ENCODE measurements around the gene RAB11FIP3.

Gene RAB11FIP3

DNA sequence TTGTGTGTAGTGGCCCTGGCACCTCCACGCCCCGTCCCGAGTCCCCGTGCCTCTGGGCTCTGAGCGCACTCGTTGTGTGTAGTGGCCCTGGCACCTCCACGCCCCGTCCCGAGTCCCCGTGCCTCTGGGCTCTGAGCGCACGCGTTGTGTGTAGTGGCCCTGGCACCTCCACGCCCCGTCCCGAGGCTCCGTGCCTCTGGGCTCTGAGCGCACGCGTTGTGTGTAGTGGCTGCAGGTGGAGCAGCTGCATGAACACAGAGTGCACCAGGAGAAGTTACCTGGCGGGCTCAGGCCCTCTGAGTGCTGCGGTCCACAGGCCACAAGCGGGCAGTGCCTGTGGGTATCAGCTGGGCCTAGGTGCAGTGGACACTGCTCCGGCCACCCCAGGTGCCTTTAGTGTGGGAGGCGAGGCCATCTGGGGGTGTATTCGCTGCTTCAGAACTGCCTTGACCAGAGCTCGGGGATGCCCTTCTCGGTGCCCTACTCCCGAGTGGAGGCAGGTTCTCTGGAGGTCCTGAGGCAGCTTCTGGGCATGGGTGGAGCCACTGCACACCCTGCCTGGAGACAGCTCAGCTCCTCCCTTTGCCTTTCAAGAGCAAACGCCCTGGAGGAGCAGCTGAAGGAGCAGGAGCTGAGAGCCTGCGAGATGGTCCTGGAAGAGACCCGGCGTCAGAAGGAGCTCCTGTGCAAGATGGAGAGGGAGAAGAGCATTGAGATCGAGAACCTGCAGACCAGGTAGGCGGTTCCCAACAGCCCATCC lies 84.8 kb downstream of the RAB11FIP3 start:
- TF ChIP-seq, protein P1, sequence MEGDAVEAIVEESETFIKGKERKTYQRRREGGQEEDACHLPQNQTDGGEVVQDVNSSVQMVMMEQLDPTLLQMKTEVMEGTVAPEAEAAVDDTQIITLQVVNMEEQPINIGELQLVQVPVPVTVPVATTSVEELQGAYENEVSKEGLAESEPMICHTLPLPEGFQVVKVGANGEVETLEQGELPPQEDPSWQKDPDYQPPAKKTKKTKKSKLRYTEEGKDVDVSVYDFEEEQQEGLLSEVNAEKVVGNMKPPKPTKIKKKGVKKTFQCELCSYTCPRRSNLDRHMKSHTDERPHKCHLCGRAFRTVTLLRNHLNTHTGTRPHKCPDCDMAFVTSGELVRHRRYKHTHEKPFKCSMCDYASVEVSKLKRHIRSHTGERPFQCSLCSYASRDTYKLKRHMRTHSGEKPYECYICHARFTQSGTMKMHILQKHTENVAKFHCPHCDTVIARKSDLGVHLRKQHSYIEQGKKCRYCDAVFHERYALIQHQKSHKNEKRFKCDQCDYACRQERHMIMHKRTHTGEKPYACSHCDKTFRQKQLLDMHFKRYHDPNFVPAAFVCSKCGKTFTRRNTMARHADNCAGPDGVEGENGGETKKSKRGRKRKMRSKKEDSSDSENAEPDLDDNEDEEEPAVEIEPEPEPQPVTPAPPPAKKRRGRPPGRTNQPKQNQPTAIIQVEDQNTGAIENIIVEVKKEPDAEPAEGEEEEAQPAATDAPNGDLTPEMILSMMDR (IDR thresholded peaks at IDR 0.05) = no peak
- Histone ChIP-seq H3K27ac (no peak overlapping the region), H3K4me3 (no peak overlapping the region)
- DNase-seq (ENCODE audit: low spot score) = no peak

DNA sequence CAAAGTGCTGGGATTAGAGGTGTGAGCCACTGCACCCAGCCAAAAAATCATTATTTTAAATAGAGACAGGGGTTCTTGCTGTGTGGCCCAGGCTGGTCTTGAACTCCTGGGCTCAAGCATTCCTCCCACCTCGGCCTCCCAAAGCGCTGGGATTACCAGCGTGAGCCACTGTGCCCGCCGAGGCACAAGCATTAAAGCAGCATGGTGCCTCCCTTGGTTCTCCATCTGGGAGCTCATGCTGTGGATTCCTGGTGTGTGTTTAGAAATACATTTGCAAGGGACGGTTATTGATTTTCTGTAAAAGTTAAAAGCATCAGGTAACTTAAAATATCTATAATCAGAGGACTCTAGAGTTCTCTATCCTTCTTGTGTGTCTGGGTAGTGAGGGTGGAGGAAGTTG lies 87.4 kb downstream of the RAB11FIP3 start:
- TF ChIP-seq, protein P1 (IDR thresholded peaks at IDR 0.05) = no peak
- no peak overlapping the region for H3K4me3 ChIP-seq
- no peak for DNase-seq (ENCODE audit: low spot score)
- no peak overlapping the region for H3K27ac ChIP-seq

DNA sequence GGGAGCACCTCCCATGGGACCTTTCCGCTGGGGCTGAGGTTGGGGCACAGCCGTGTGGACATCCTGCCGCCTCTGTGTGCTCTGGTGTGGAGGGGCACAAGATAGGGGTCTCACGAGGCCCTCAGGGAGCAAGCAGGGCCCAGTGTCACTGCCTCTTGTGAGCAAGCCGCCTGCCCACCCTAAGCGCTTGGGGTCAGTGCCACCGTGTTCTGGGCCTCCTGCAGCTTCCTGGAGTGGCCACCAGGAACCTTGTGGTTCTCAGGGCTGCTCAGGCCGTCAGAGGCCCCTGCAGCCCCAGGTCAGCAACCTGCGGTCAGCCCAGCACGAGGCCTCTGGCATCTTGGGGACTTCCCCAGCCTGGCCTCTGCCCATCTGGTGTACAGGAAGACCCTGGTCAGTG lies 88.5 kb downstream of the RAB11FIP3 start:
- H3K27ac ChIP-seq = no peak overlapping the region
- H3K4me3 ChIP-seq = no peak overlapping the region
- no peak for DNase-seq (ENCODE audit: low spot score)
- TF ChIP-seq, protein P1 (IDR thresholded peaks at IDR 0.05) = no peak

DNA sequence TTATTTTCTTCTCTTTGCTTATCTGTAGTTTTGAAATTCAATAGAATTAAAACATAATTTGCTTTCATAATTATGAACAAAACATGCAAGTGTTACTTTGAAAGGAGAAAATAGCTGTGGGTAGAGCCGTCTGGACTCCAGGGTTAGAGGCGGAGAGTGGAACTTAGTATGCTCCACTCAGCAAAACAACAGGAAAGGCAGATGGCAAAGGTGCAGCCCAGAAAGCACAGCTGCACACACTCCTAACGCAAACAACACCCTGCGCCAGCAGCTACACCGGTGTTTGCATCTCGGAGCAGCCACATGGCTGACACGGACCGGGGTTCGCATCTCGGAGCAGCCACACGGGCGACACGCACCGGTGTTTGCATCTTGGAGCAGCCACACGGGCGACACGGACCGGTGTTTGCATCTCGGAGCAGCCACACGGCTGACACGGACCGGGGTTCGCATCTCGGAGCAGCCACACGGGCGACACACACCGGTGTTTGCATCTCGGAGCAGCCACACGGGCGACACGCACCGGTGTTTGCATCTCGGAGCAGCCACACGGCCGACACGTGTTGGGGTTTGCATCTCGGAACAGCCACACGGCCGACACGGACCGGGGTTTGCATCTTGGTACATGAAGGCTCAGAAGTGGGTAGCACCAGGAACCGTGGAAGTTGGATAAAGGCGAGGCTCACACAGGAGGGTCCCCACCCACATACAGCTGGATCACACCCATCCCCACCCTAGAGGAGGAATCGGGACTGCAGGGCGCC lies 89.9 kb downstream of the RAB11FIP3 start:
- no peak overlapping the region for H3K4me3 ChIP-seq
- TF ChIP-seq, protein P1 (IDR thresholded peaks at IDR 0.05) = no peak
- H3K27ac ChIP-seq = no peak overlapping the region
- no peak for DNase-seq (ENCODE audit: low spot score)

DNA sequence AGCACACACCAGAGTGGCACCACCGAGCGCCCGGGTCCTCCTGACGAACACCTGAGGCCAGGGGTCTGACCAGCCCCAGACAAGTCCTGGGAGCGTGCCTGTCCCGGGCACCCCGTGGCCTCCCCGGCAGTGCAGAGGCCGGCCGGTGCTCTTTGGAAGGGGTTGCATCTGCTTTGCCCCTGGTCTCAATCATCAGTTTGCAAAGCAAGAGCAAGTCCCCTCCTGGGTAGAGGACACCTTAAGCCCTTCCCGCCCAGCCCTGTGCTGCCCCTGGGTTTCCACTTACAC lies 90.4 kb downstream of the RAB11FIP3 start:
- TF ChIP-seq, protein P1 (IDR thresholded peaks at IDR 0.05) = no peak
- DNase-seq (ENCODE audit: low spot score) = no peak
- H3K27ac ChIP-seq = no peak overlapping the region
- H3K4me3 ChIP-seq = no peak overlapping the region

DNA sequence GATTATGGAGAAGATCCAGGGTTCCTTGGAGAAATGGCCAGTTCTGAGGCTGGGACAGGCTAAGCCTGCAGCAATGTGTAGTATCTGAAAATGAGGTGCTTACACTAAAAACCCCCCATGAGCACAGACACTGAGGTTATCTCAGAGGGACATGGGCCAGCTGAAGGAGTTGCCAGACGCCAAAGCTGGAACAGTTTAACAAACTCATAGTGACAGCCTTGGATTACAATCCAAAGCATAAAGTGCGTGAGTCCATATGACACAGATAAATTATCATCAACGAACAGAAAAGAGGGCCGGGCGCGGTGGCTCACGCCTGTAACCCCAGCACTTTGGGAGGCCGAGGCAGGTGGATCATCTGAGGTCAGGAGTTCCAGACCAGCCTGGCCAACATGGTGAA lies 90.9 kb downstream of the RAB11FIP3 start:
- H3K27ac ChIP-seq = no peak overlapping the region
- TF ChIP-seq, protein P1 (IDR thresholded peaks at IDR 0.05) = no peak
- no peak for DNase-seq (ENCODE audit: low spot score)
- no peak overlapping the region for H3K4me3 ChIP-seq

DNA sequence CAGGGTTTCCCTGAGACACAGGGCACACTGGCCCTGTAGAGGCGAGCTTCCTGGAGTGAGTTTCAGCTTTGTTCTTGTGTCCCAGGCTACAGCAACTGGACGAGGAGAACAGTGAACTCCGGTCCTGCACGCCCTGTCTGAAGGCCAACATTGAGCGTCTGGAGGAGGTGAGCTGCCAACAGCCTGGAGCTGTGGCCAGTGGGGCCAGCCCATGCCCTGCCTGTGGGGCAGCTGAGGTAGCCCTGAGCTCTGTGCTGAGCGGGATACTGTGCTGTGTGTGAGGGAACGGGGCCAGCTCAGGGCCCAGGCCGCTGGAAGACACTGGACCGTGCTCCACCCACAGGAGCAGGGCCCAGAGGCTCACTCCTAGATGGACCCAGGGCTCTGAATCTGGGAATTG lies 93.4 kb downstream of the RAB11FIP3 start:
- no peak overlapping the region for H3K4me3 ChIP-seq
- DNase-seq (ENCODE audit: low spot score) = no peak
- TF ChIP-seq, protein P1 (IDR thresholded peaks at IDR 0.05) = no peak
- no peak overlapping the region for H3K27ac ChIP-seq

All from coronary artery (tissue), 2 donors.